Left ventricle myocardium inferior (tissue), 1 donor: ENCODE results near the gene TENM3. TPM values are rescaled to one million over a fixed set of nuclear protein-coding genes. Genes with fewer than 3 reads are reported as not detected.

Experiments used
- DNase-seq: peaks from one replicate; pipeline ENCODE4 v3.0.0-alpha.2; 2020
- H3K27ac ChIP-seq: fragments of 200-600 bp; replicated peaks from 2 replicates; pipeline ENCODE4 v1.8.0; 2021
- H3K27me3 ChIP-seq: fragments of 200-600 bp; 2 replicates; pipeline ENCODE4 v1.8.0; 2021; ENCODE audit warnings: low read depth
- H3K36me3 ChIP-seq: fragments of 200-600 bp; 2 replicates; pipeline ENCODE4 v1.8.0; 2021
- H3K4me1 ChIP-seq: fragments of 200-600 bp; 2 replicates; pipeline ENCODE4 v1.8.0; 2021
- H3K4me3 ChIP-seq: fragments of 200-600 bp; 2 replicates; pipeline ENCODE4 v1.8.0; 2021; ENCODE audit warnings: mild to moderate bottlenecking, moderate library complexity
- H3K9me3 ChIP-seq: fragments of 200-600 bp; replicated peaks from 2 replicates; pipeline ENCODE4 v1.8.0; 2021
- CTCF ChIP-seq: fragments of 200-600 bp; IDR thresholded peaks from 2 replicates; pipeline ENCODE4 v1.8.0; 2021; ENCODE audit warnings: antibody characterized with exemption, mild to moderate bottlenecking, borderline replicate concordance
- intact Hi-C: fragments of 100-400 bp; cut with micrococcal nuclease; formaldehyde crosslinking; loops from one replicate; pipeline ENCODE4 v1.11.0; 2022
- total RNA-seq: library from RNA; stranded (reverse); fragmentation: NEBNext Ultra II Directional; extraction: Animal tissue kit (Norgen Biotek cat#: 25700); gene quantifications from one replicate; pipeline ENCODE4 v1.2.1, GENCODE V29; 2021
- donor health status: DM: no; HTN: yes; CAD: no; lungs with severe emphysema.

Gene TENM3
- total RNA-seq, 1 donor from 2014 or later = 1.5 TPM

GRCh38 chr4:182600093-182600492, 356.9 kb downstream of the TENM3 start:
- no peaks in the 10 kb centered on the region for H3K9me3 ChIP-seq
- H3K27me3 ChIP-seq = no peaks in the 10 kb centered on the region
- H3K4me3 ChIP-seq = no peak overlapping the region
- no peaks in the 10 kb centered on the region for H3K36me3 ChIP-seq
- no peak for TF ChIP-seq CTCF
- no peak for DNase-seq
- intact Hi-C loops = no loop called here
- no peaks in the 10 kb centered on the region for H3K4me1 ChIP-seq
- H3K27ac ChIP-seq = no peak overlapping the region

- H3K36me3 ChIP-seq = no peaks in the 10 kb centered on the region
- DNase-seq = no peak
- no peaks in the 10 kb centered on the region for H3K4me1 ChIP-seq
- TF ChIP-seq CTCF = no peak
- H3K27me3 ChIP-seq = no peaks in the 10 kb centered on the region
- H3K27ac ChIP-seq = no peak overlapping the region
- no peak overlapping the region for H3K4me3 ChIP-seq
- no peaks in the 10 kb centered on the region for H3K9me3 ChIP-seq
- intact Hi-C loops = no loop called here
These were observed 357.7 kb downstream of the TENM3 start for GRCh38 chr4:182600856-182601255.

- Histone ChIP-seq H3K27ac (no peak overlapping the region), H3K27me3 (no peaks in the 10 kb centered on the region), H3K4me1 (no peaks in the 10 kb centered on the region), H3K9me3 (no peaks in the 10 kb centered on the region), H3K4me3 (no peak overlapping the region), H3K36me3 (no peaks in the 10 kb centered on the region)
- no peak for TF ChIP-seq CTCF
- DNase-seq = no peak
- intact Hi-C loops = no loop called here
These were observed 361.0 kb downstream of the TENM3 start for GRCh38 chr4:182604161-182604622.

GRCh38 chr4:182604953-182605352, 361.8 kb downstream of the TENM3 start:
- no peaks in the 10 kb centered on the region for H3K4me1 ChIP-seq
- no peak for DNase-seq
- no peaks in the 10 kb centered on the region for H3K36me3 ChIP-seq
- H3K9me3 ChIP-seq = no peaks in the 10 kb centered on the region
- TF ChIP-seq CTCF = no peak
- no peaks in the 10 kb centered on the region for H3K27me3 ChIP-seq
- H3K27ac ChIP-seq = no peak overlapping the region
- H3K4me3 ChIP-seq = no peak overlapping the region
- intact Hi-C loops = no loop called here

- H3K9me3 ChIP-seq = no peaks in the 10 kb centered on the region
- intact Hi-C loops = no loop called here
- H3K36me3 ChIP-seq = no peaks in the 10 kb centered on the region
- H3K4me3 ChIP-seq = no peak overlapping the region
- H3K4me1 ChIP-seq = no peaks in the 10 kb centered on the region
- no peak overlapping the region for H3K27ac ChIP-seq
- no peak for DNase-seq
- no peak for TF ChIP-seq CTCF
- H3K27me3 ChIP-seq = no peaks in the 10 kb centered on the region
These were observed 365.3 kb downstream of the TENM3 start for GRCh38 chr4:182608525-182608924.

GRCh38 chr4:182616476-182616875, 373.3 kb downstream of the TENM3 start:
- H3K4me3 ChIP-seq = no peak overlapping the region
- H3K4me1 ChIP-seq = no peaks in the 10 kb centered on the region
- no peaks in the 10 kb centered on the region for H3K9me3 ChIP-seq
- H3K27ac ChIP-seq = no peak overlapping the region
- H3K36me3 ChIP-seq = no peaks in the 10 kb centered on the region
- no peaks in the 10 kb centered on the region for H3K27me3 ChIP-seq
- TF ChIP-seq CTCF = no peak
- intact Hi-C loops = no loop called here
- DNase-seq = no peak
